Measurements from ENCODE around the gene F2RL1.
A peak's percentile ranks its signal among the peaks of the same experiment; 100 is the strongest.
"Not testable (repeated sequence)": the region's sequence is repeated elsewhere in the genome, so short reads cannot be mapped to it uniquely, and the experiment has no call there.

F2RL1 gene

GRCh38 chr5:76818844-76819831, at the start of gene F2RL1:
Gene F2RL1 (plus strand): TSS chr5:76819030. CDS start chr5:76819183, 153 bp downstream.
- peak; percentile 53 for DNase-seq

- not testable (repeated sequence) for DNase-seq
Measured at GRCh38 chr5:76771041-76771440, 47.8 kb upstream of the F2RL1 start.

- no peak for DNase-seq
Measured at GRCh38 chr5:76771705-76772405, 47.0 kb upstream of the F2RL1 start.

GRCh38 chr5:76775921-76776320, 42.9 kb upstream of the F2RL1 start:
- DNase-seq = no peak

GRCh38 chr5:76776391-76776790, 42.4 kb upstream of the F2RL1 start:
- no peak for DNase-seq

GRCh38 chr5:76780616-76781015, 38.2 kb upstream of the F2RL1 start:
- DNase-seq = not testable (repeated sequence)

- DNase-seq = no peak
Measured at GRCh38 chr5:76781775-76782174, 37.1 kb upstream of the F2RL1 start.

GRCh38 chr5:76782444-76782843, 36.4 kb upstream of the F2RL1 start:
- no peak for DNase-seq

- peak; percentile 91 for DNase-seq
Measured at GRCh38 chr5:76787237-76787636, 31.6 kb upstream of the F2RL1 start.

GRCh38 chr5:76788362-76788761, 30.5 kb upstream of the F2RL1 start:
- no peak for DNase-seq

GRCh38 chr5:76789275-76789674, 29.6 kb upstream of the F2RL1 start:
- DNase-seq = not testable (repeated sequence)

GRCh38 chr5:76789991-76790581, 28.7 kb upstream of the F2RL1 start:
- DNase-seq = no peak

- DNase-seq = peak; percentile 57
Measured at GRCh38 chr5:76790632-76791290, 28.1 kb upstream of the F2RL1 start.

GRCh38 chr5:76791461-76791860, 27.4 kb upstream of the F2RL1 start:
- no peak for DNase-seq

GRCh38 chr5:76794871-76795270, 24.0 kb upstream of the F2RL1 start:
- DNase-seq = no peak

GRCh38 chr5:76799588-76799987, 19.2 kb upstream of the F2RL1 start:
- no peak for DNase-seq

GRCh38 chr5:76800579-76800978, 18.3 kb upstream of the F2RL1 start:
- no peak for DNase-seq

- DNase-seq = no peak
Measured at GRCh38 chr5:76801159-76801802, 17.5 kb upstream of the F2RL1 start.

- DNase-seq = no peak
Measured at GRCh38 chr5:76801803-76802195, 17.0 kb upstream of the F2RL1 start.

- no peak for DNase-seq
Measured at GRCh38 chr5:76804266-76804665, 14.6 kb upstream of the F2RL1 start.

GRCh38 chr5:76805821-76806505, 12.9 kb upstream of the F2RL1 start:
- DNase-seq = no peak

GRCh38 chr5:76807296-76807695, 11.5 kb upstream of the F2RL1 start:
- no peak for DNase-seq
